Kidney epithelial cell (primary cell): ENCODE data around the gene FMNL2. TPM values are rescaled to one million over a fixed set of nuclear protein-coding genes. Genes with fewer than 3 reads are reported as not detected.

Source experiments
- DNase-seq: peaks from one replicate; pipeline ENCODE4 v3.0.0-alpha.2; 2010; ENCODE audit warnings: low read depth
- H3K27me3 ChIP-seq: 2 replicates; pipeline ENCODE4 v1.6.0; 2011; ENCODE audit warnings: low read length; ENCODE audit not compliant: control insufficient read depth, insufficient read depth
- H3K36me3 ChIP-seq: 2 replicates; pipeline ENCODE4 v1.5.1; 2011; ENCODE audit warnings: low read length; ENCODE audit not compliant: control insufficient read depth, insufficient read depth
- H3K4me3 ChIP-seq: 2 replicates; pipeline ENCODE4 v1.5.1; 2011; ENCODE audit warnings: low read depth, mild to moderate bottlenecking, control low read depth, low read length
- total RNA-seq: library from RNA; depleted of rRNA; stranded (reverse); fragments of >200 nt; gene quantifications from 2 replicates; pipeline ENCODE4 v1.2.3, GENCODE V29; 2015
- TF ChIP-seq, protein P1 (sequence below): IDR thresholded peaks from 2 replicates; pipeline ENCODE4 v1.5.1; 2011; ENCODE audit warnings: mild to moderate bottlenecking, moderate library complexity, low read length, control low read depth, inconsistent platforms; ENCODE audit not compliant: insufficient read depth, poor library complexity, severe bottlenecking

FMNL2 gene
- total RNA-seq, 1 donor from 2014 or later = 68.0 TPM

- H3K36me3 ChIP-seq = no peaks in the 10 kb centered on the region
- TF ChIP-seq, protein P1, sequence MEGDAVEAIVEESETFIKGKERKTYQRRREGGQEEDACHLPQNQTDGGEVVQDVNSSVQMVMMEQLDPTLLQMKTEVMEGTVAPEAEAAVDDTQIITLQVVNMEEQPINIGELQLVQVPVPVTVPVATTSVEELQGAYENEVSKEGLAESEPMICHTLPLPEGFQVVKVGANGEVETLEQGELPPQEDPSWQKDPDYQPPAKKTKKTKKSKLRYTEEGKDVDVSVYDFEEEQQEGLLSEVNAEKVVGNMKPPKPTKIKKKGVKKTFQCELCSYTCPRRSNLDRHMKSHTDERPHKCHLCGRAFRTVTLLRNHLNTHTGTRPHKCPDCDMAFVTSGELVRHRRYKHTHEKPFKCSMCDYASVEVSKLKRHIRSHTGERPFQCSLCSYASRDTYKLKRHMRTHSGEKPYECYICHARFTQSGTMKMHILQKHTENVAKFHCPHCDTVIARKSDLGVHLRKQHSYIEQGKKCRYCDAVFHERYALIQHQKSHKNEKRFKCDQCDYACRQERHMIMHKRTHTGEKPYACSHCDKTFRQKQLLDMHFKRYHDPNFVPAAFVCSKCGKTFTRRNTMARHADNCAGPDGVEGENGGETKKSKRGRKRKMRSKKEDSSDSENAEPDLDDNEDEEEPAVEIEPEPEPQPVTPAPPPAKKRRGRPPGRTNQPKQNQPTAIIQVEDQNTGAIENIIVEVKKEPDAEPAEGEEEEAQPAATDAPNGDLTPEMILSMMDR = no peak
- H3K4me3 ChIP-seq = no peak overlapping the region
- DNase-seq = no peak
- H3K27me3 ChIP-seq = no peaks in the 10 kb centered on the region
Observed at GRCh38 chr2:152432765-152433164, 97.8 kb downstream of the FMNL2 start.

GRCh38 chr2:152433289-152433688 is 98.3 kb downstream of the FMNL2 start:
- H3K4me3 ChIP-seq = no peak overlapping the region
- DNase-seq = no peak
- H3K27me3 ChIP-seq = no peaks in the 10 kb centered on the region
- TF ChIP-seq, protein P1 = no peak
- no peaks in the 10 kb centered on the region for H3K36me3 ChIP-seq

- Histone ChIP-seq H3K4me3 (no peak overlapping the region), H3K27me3 (no peaks in the 10 kb centered on the region), H3K36me3 (no peaks in the 10 kb centered on the region)
- no peak for DNase-seq
- TF ChIP-seq, protein P1 = no peak
Observed at GRCh38 chr2:152433791-152434190, 98.8 kb downstream of the FMNL2 start.

DNA sequence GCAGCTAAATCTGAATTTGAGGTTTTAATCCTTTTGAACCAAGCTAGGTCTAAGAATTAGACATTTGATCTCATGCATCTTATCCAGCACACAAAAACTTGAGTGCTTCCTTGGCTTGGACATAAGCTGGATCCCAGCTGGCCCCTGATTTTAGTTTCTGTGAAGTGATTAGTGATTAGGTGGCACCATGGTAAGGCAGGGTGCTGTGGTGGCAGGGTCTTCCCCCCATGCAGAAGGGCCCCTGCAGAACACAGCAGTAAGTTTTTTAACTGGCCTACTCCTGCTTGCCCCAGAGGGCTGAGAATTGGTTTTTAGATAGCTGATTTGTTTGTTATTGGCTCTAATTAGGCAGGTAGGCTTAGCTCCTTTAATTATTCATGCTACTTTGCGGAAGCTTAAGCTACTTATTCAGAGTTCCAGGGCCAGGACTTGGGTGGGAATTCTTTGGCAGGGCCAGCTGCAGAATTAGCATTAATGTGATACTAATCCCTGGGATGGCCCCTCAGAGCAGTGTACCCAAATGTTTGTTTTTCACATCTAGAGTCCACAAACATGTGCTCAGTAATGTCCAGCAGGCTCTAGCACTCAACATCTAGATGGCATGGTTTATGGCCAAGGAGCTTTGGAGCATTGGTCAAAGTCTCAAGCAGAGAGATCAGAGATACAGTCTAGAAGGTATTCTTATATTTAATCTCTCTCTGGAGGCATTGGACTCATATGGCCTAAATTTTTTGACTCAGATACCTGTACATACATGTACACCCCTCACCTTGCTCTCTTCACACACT is 99.6 kb downstream of the FMNL2 start:
- no peak for DNase-seq
- Histone ChIP-seq H3K27me3 (no peaks in the 10 kb centered on the region), H3K4me3 (no peak overlapping the region), H3K36me3 (no peaks in the 10 kb centered on the region)
- TF ChIP-seq, protein P1 = no peak

DNA sequence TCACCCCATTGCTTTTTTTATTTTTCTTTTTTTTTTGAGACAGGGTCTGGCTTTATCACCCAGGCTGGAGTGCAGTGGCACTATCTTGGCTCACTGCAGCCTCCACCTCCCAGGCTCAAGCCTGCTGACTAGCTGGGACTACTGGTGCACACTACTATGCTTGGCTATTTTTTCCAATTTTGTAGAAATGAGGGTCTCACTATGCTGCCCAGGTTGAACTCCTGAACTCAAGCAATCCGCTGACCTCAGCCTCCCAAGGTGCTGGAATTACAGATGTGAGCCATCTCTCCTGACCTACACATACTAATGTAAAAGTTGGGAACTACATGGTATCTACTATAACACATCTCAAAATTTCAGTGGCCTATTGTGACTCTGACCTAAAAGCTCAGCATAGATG is 101.2 kb downstream of the FMNL2 start:
- no peak overlapping the region for H3K4me3 ChIP-seq
- H3K36me3 ChIP-seq = no peaks in the 10 kb centered on the region
- DNase-seq = no peak
- no peaks in the 10 kb centered on the region for H3K27me3 ChIP-seq
- TF ChIP-seq, protein P1 = no peak

DNA sequence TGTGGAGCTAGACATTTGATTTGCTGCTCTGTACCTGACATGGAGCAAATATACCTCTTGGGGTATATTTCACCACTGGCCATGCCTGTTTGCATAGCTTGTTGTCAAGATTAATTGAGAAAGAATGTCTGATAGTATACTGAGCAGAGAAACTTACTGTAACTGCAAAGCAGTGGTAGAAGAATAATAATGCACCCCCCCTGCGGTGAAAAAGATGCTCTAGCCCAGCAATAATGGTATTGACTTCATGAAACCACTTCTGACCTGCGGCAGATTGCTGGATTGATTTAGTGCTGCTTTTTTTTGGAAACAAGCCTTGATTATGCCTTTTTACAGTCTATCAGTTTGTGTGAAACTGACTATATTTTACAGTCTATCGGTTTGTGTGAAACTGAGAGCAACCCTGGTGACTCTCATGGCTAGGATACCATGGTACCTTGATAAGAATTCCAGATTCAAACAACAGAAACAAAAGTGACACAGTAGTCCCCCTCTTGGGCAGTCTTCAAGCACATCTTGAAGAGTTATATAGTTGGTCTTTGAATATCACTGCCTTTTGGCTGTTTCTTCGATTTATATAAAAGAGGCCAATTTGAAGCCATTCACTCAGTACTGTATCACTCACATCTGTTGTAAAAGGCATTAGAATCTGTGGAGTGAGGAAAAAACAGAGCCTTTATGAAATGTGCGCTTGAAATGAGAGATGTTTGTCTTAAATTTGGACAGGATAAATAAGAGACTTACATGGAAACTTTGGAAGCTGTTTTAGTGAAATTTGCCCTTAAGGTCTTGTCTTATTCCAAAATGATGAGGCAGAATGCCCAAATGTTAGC is 102.5 kb downstream of the FMNL2 start:
- Histone ChIP-seq H3K27me3 (no peaks in the 10 kb centered on the region), H3K36me3 (no peaks in the 10 kb centered on the region), H3K4me3 (no peak overlapping the region)
- TF ChIP-seq, protein P1 = no peak
- DNase-seq = no peak
